GM19239 (cell line): ENCODE data around the gene PSORS1C1.
"Not testable (repeated sequence)": the region's sequence is repeated elsewhere in the genome, so short reads cannot be mapped to it uniquely, and the experiment has no call there.

Experiments
- DNase-seq: peaks from one replicate; pipeline ENCODE4 v3.0.0; 2011; ENCODE audit warnings: low spot score; ENCODE audit not compliant: insufficient read length
- FAIRE-seq: peaks from 2 replicates; lab custom pipeline; 2011; peaks lifted over from hg19 to GRCh38; lab: Jason Lieb, UNC

The PSORS1C1 gene

DNA sequence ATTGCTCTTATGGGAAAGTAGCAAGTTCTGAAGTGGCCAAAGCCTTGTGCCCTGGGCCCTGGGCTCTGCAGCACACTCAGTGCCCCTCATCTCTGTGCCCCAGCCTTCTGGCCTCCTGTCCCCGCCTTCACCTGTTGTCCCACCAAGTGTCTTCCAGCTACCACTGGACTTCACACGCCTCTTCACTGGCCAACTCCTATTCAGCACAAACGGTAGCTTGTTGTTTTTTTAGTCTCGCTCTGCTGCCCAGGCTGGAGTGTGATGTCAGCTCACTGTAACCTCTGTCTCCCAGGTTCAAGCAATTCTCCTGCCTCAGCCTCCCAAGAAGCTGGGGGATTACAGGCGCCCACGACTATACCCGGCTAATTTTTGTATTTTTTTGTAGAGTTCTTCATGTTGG is 38.2 kb downstream of the PSORS1C1 start:
- FAIRE-seq (no peak), DNase-seq (no peak)

DNA sequence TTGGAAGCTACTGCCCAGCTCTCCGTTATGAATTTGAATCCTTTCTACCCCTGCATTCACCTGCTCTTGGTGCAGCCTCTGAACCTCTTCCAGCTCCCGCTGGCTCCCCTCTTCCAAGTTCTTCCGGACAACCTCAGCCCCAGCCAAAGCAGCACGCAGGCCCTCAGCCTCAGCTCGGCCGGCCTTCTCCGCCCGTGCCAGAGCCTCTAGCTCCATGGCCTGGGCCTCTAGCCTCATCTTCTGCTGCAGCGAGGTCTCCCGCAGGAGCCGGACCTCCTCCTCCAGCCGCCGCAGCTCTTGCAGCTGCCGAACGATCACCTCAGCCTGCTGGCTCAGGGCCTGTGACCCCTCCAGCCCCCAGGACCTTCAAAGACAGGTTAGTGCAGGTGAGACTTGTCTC is 39.8 kb downstream of the PSORS1C1 start:
- no peak for FAIRE-seq
- DNase-seq = no peak

DNA sequence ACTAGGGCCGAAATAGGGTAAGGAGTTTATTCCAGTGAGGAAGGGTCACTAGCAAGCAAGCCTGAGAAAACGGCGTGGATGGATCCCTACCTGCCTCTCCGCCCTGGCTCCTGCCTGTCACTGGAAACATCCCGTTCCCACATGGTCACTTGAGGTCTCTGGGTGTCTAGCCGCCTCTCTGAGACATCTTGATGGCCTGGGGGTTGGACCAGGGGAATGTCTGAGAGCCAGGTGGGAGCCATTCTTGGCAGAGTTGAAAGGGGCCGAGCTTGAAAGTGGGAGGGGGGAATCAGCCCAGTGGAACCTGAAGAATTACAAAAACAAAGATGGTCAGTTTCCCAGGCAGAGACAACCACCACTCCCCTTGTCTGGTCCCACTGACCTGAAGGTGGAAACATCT is 42.0 kb downstream of the PSORS1C1 start:
- FAIRE-seq = no peak

DNA sequence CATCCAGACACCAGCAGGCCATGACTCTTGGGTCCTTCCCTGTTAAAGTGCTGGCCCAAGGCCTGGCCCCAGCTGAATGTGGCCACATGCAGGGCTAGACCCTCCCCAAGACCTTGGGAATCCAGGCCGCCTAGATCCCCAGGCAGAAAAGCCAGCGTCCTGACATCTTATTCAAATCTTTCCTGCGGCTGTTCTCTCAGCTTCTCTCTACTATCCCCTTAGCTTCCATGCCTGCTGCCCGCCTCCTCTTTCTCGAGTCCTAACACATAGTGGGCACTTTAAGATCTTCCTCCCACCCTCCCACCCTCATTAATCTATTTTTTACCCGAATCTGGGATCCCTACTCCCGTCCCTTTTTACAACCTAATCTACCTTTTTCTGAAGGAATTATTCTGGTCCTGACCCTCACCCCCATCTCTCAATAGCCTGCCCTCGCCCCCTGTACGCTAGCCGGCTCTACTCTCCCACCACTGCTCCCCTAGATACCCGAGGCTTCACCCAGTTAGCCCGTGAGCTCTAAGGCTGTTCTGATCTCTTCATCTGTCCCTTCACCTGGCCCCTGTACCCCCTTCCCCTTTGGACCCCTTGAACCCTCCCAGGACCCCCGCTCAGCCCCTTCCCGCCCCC is 43.0 kb downstream of the PSORS1C1 start, which contains the start of gene CCHCR1:
Gene CCHCR1, minus strand, starts transcription at position 290 of the 627 bp plus-strand sequence. Its CDS starts 202 bp downstream, at position 88.
- FAIRE-seq (no peak), DNase-seq (no peak)

More for the DNA sequence above, 42.0 kb downstream of the PSORS1C1 start:
- DNase-seq = no peak

DNA sequence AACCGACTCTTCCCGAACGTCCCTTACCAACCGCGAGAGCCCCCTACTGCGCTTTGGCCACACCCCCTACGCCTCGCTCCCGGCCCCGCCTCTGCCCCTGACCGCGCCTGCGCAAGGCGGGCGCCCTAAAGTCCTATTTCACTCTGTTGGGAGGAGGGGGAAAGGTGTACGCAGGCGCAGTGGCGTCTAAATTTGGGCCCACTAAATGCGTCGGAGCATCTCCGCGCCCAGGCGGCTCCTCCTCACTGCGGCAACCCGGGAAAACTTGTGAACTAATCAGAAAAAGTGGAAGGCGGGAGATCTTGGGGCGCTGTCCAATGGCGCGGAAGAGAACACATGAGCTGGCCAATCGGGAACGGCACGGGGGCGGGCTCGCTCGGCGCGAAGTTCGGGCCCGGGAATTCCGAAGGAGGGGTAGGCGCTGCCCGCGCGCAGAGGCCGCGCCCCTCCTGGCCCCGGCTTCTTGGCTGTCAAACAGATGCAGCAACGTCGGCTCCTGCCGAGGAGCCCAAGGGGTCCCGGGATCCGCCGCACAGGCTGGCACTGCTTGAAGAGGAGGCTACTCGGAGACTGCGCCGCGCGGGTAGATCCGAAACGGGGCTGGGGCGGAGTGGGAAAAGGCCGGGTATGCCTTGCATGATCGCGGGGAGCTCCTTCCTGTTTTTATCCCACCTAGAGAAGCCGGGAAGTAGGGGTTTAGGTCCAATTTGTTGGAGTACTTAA is 43.7 kb downstream of the PSORS1C1 start, which contains the start of gene TCF19:
Gene TCF19, plus strand, starts transcription at position 450 of the 723 bp plus-strand sequence. CDS start 881 bp downstream, outside the sequence.
- peak; percentile 98 for DNase-seq
- FAIRE-seq = peak; percentile 99

DNA sequence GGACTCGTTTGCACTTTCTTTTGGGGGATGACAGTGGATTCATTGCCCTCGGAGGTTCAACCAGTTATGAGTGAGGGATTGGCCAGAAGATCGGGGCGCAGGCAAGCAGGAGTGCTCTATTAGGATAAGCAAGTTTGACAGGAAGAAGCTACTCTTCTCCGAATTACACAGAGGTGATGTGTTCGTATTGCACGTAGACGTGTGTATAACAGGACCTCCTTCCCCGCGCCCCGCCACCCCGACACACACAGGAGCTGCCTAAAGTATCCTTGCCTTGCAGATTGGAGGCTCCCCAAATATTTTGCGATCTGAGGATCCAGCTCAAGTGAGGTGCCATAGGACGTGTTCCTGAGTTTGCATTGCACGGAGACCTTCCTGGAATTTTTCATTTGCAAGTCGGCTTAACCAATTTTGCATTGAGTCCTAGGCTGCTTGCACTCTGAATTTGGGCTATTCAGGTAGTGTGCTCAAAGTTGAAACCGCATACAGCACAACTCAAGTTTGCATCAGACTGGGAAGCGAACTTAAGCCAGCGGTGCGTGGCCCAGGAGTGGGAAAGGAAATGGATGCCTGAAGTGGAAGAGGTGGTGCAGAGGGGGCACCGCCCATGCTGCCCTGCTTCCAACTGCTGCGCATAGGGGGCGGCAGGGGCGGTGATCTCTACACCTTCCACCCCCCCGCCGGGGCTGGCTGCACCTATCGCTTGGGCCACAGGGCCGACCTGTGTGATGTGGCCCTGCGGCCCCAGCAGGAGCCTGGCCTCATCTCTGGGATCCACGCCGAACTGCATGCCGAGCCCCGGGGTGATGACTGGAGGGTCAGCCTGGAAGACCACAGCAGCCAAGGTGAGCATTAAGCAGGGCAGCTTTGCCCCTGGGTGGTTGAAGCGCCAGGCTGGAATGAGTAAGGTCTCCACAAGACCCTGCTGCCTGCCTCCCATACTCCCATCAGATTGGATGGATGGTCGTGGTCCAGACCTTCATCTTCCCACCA is 44.6 kb downstream of the PSORS1C1 start:
- FAIRE-seq (peak; percentile 70), DNase-seq (no peak)

DNA sequence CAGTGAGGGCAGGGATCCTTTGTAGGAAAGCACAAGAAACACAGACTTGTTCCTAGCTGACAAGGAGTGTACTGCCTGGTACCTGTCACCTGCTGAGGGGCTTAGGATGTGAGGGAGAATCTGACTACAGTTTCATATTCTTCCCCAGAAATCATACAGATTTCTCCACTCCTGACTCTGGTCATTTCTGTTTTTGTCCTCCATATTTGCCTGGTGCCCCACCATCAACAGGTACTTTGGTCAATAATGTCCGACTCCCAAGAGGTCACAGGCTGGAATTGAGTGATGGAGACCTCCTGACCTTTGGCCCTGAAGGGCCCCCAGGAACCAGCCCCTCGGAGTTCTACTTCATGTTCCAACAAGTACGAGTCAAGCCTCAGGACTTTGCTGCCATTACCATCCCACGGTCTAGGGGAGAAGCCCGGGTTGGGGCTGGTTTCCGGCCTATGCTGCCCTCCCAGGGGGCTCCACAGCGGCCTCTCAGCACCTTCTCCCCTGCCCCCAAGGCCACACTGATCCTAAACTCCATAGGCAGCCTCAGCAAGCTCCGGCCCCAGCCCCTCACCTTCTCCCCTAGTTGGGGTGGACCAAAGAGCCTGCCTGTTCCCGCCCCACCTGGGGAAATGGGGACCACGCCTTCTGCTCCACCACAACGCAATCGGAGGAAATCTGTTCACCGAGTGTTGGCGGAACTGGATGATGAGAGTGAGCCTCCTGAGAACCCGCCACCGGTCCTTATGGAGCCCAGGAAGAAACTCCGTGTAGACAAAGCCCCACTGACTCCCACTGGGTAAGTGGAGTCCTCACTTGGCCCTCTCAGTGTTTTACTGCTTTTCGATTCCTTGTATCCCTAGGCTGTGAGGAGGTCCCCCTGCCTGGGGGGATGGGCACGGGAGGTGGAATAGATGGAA is 46.9 kb downstream of the PSORS1C1 start:
- FAIRE-seq = no peak
- DNase-seq = no peak

DNA sequence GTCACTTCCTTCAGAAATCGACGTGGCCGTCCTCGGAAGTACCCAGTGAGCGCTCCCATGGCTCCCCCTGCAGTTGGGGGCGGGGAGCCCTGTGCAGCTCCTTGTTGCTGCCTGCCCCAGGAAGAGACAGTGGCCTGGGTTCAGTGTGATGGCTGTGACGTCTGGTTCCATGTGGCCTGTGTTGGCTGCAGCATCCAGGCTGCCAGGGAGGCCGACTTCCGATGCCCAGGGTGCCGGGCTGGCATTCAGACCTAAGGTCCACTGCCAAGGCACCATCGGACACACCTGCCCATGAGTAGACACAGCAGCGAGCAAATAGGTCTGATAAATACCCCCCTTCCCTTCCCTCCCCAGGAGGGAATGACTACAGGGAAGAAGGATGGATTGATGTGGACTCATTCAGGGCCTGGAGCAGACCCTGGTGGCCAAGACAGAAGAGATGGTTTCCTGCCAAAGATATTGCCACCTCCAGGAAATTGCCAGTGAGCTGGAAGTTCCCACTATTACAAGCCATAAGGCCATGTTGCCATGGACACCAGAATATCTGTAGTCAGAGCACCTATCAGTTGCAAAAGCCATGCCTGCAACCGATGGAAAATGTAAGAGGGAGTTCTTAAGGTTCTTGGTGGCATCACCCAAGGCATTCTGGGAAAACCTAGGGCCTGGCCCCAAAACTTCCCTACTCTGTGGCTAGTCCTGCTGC is 48.0 kb downstream of the PSORS1C1 start:
- FAIRE-seq (no peak), DNase-seq (no peak)

DNA sequence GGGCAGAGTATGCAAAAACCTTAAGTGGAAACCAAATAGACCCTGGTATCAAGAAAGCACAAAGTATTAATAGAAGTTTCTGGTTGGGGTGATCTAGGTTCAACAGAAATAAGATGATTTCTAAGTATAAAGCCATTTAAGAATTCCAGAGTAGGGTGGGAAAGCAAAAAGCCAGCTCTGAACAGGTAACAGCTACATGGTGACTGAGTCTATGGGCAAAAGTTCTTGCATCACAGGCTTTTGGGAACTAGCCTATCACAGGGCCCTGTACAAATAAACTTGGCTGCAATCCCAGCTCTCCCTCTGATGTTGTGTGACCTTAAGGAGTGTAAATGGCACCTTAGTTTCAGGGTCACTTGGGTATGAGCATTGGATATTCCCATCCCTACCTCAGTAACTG is 49.3 kb downstream of the PSORS1C1 start:
- no peak for FAIRE-seq

DNA sequence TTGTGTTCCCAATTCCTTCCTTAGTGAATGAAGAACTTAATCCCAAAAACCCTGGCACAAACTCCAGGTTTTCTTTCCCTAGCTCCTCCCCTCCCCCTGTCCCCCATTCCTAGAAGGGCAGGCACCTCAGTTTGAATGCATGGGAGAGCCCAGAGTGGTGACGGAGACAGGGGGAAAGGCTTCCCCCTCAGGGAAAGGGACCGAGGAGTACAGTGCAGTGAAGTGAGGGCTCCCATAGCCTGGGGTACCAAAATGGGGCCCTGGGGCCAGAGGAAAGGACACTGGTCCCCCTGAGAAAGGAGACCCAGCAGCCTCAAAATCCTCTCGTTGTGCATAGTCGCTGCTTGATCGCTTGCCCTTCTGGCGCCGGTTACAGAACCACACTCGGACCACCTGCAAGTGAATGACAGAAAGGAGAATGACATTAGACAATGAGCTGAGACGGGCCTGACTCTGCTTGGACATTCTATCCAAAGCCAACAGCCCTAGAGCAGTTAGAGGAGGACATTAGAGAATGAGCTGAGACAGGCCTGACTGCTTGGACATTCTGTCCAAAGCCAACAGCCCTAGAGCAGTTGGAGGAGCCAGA is 50.0 kb downstream of the PSORS1C1 start:
- not testable (repeated sequence) for FAIRE-seq, DNase-seq

More for the DNA sequence above, 49.3 kb downstream of the PSORS1C1 start:
- DNase-seq = no peak

DNA sequence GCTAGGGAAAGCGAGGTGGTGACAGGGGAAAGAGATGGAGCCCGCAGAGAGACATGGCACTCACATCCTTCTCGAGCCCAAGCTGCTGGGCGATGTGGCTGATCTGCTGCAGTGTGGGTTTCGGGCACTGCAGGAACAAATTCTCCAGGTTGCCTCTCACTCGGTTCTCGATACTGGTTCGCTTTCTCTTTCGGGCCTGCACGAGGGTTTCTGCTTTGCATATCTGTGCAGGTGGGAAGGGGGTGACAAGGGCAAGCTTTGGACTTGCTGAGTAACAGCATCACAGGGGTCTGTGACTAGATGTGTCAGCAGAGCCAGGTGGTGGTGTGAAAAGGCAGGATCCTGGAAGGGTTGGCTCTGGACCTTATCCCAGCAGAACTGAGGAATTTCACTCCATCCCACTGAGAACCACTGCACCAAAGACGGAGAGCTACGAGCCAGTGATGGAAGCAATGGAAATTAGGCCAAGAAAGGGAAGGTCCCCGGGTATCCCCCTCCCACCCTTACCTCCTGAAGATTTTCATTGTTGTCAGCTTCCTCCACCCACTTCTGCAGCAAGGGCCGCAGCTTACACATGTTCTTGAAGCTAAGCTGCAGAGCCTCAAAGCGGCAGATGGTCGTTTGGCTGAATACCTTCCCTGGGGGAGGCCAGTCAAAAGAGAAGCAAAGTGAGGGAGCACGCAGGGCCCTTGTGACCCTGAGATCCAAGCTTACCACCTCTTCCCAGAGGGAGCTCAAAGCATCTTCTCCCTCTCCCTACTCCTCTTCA is 50.6 kb downstream of the PSORS1C1 start:
- DNase-seq (peak; percentile 69), FAIRE-seq (peak; percentile 88)

DNA sequence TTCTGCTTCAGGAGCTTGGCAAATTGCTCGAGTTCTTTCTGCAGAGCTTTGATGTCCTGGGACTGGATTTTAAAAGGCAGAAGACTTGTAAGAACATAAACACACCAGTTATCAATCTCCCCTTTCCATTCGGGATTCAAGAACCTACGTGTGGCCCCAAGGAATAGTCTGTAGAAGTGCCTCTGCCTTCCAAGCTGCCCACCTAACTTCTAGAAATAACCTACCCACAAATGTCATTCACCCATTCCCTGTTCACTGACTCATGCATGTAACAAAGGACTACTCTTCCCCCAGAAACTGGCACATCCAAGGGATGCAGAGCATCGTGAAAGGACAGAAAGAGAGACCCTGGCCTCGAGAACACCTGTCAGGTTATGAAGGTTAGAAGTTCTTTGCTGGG is 51.4 kb downstream of the PSORS1C1 start:
- FAIRE-seq = no peak

DNA sequence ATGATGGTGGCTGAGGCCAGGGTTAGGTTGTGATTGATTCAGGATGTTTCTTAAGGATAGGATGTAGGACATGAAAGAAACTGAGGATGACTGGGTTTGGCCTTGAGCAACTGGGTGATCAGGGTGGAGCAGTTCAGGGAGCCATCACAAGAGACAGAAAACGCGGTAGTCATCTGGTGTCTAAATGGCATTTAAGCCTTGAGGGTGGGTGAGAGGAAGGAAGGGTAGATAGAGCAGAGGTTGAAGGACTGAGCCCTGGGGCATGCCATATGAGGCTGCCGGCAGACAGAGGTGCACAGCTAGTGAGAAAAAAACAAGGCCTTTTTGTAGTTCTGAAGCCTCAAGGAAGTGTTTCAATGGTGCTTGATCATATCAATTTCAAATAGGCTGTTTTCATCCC is 54.0 kb downstream of the PSORS1C1 start:
- no peak for DNase-seq
- no peak for FAIRE-seq

More for the DNA sequence above, 51.4 kb downstream of the PSORS1C1 start:
- no peak for DNase-seq

DNA sequence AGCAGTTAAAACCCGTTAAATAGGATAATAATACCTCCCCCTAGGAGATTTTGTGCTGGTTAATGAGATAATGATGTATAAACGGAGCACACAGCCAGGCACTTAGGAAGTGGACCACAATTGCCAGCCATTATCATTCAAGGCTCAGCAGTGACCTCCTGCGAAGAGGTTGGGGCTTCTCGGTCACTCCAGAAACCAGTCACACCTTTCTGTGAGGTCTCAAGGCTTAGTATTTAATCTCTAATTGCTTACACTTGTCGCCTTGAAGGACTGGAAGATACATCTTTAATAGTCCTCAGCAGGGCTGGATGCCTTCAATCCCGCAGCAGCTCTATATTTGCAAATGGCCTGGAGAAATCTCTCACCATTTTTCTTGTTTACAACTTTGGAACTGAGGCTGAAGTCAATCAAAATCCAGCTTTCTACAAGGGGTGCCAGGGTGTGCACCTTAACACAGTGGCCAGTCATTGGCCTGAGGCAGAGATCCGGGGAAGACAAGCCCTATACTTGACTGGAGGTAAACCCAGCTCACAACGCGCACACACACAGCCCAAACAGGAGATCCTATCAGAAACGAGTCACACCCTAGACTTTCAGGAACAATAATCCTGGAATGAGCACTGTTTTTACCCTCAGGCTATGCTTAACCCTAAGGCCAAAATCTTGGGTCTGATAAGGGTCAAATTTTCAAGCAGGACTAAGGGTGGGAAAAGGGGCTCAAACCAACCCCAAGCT is 54.7 kb downstream of the PSORS1C1 start:
- FAIRE-seq (no peak), DNase-seq (no peak)

DNA sequence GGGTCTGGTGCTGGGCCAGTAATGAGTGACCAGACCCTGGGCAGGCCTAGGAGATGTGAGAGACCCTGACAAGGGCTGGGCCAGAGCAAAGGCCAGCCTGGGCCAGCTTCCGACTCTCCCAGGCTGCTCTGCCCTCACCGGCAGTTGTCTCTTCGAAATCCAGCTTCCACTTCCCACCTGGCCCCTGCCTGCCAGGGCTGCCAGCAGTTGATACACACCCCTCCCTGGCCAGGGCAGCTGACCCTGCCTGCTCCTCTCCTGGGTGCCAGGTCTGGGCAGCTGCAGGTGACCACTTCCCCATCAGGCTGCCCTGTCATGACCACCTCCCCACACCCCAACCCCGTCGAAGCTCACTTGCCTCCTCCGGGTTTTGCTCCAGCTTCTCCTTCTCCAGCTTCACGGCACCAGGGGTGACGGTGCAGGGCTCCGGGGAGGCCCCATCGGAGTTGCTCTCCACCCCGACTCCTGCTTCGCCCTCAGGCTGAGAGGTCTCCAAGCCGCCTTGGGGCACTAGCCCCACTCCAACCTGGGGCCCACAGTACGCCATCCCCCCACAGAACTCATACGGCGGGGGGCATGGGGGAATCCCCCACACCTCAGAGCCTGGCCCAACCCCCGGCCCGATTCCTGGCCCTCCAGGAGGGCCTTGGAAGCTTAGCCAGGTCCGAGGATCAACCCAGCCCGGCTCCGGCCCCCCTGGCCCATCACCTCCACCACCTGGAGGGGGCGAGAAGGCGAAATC is 55.4 kb downstream of the PSORS1C1 start:
- FAIRE-seq = not testable (repeated sequence)

DNA sequence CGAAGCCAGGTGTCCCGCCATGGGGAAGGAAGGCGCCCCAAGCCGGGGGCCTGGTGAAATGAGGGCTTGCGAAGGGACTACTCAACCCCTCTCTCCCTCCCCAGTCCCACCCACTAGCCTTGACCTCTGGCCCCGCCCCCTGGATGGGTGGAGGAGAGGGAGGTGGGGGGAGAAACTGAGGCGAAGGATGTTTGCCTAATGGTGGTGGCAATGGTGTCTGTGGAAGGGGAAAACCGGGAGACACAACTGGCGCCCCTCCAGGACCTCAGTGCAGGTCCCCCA is 55.9 kb downstream of the PSORS1C1 start, which contains the start of gene POU5F1:
Gene POU5F1, minus strand, starts transcription at position 83 of the 282 bp plus-strand sequence. Its CDS starts 62 bp downstream, at position 21.
- DNase-seq = no peak
- no peak for FAIRE-seq

More for the DNA sequence above, 55.4 kb downstream of the PSORS1C1 start:
- not testable (repeated sequence) for DNase-seq
